Neural cell (in vitro differentiated cells): ENCODE data around the gene GOLGA6L2. TPM values are rescaled to one million over a fixed set of nuclear protein-coding genes. Genes with fewer than 3 reads are reported as not detected.

Experiments
- H2AFZ ChIP-seq: fragments of 200-600, 300-800 bp; sonication (generic), shearing (Covaris generic); 2 replicates; pipeline ENCODE4 v1.6.0; 2014; ENCODE audit warnings: low read depth, mild to moderate bottlenecking, antibody characterized with exemption, low read length, moderate library complexity
- H3F3A ChIP-seq: fragments of 200-600 bp; shearing (Covaris generic); 2 replicates; pipeline ENCODE4 v1.6.1; 2016; ENCODE audit warnings: mild to moderate bottlenecking, moderate library complexity, mixed read lengths, antibody characterized with exemption, low read length; ENCODE audit not compliant: insufficient read depth, poor library complexity, severe bottlenecking
- H3K27ac ChIP-seq: fragments of 200-600, 300-800 bp; sonication (generic), shearing (Covaris generic); 2 replicates; pipeline ENCODE4 v1.5.1; 2014; ENCODE audit warnings: mild to moderate bottlenecking, low read length, moderate library complexity
- H3K27me3 ChIP-seq: fragments of 300-800, 200-600 bp; sonication (generic), shearing (Covaris generic); 2 replicates; pipeline ENCODE4 v1.6.0; 2014; ENCODE audit warnings: mild to moderate bottlenecking, low read depth, low read length, moderate library complexity; ENCODE audit not compliant: insufficient read depth
- H3K36me3 ChIP-seq: fragments of 300-800, 200-600 bp; sonication (generic), shearing (Covaris generic); 2 replicates; pipeline ENCODE4 v1.5.1; 2014; ENCODE audit warnings: mild to moderate bottlenecking, antibody characterized with exemption, low read length, moderate library complexity; ENCODE audit not compliant: insufficient read depth
- H3K4me2 ChIP-seq: fragments of 300-800, 200-600 bp; sonication (generic), shearing (Covaris generic); 2 replicates; pipeline ENCODE4 v1.6.0; 2014; ENCODE audit warnings: mild to moderate bottlenecking, low read length
- H3K4me3 ChIP-seq: fragments of 300-800, 200-600 bp; sonication (generic), shearing (Covaris generic); 2 replicates; pipeline ENCODE4 v1.5.1; 2014; ENCODE audit warnings: mild to moderate bottlenecking, low read length, moderate library complexity
- H3K79me2 ChIP-seq: fragments of 200-600 bp; shearing (Covaris generic); replicated peaks from 2 replicates; pipeline ENCODE4 v1.6.0; 2014; ENCODE audit warnings: mild to moderate bottlenecking, low read length, moderate library complexity; ENCODE audit not compliant: insufficient read depth
- H3K9ac ChIP-seq: fragments of 300-800, 200-600 bp; sonication (generic), shearing (Covaris generic); 2 replicates; pipeline ENCODE4 v1.6.1; 2016; ENCODE audit warnings: mild to moderate bottlenecking, low read length, mixed read lengths
- H3K9me2 ChIP-seq: fragments of 200-600 bp; shearing (Covaris generic); 2 replicates; pipeline ENCODE4 v1.6.1; 2016; ENCODE audit warnings: mild to moderate bottlenecking, low read length, mixed read lengths; ENCODE audit not compliant: insufficient read depth
- H3K9me3 ChIP-seq: fragments of 200-600, 300-800 bp; sonication (generic), shearing (Covaris generic); 2 replicates; pipeline ENCODE4 v1.6.1; 2016; ENCODE audit warnings: mild to moderate bottlenecking, mixed run types, low read length, moderate library complexity, mixed read lengths
- H4K20me1 ChIP-seq: fragments of 200-600 bp; shearing (Covaris generic); 2 replicates; pipeline ENCODE4 v1.6.1; 2016; ENCODE audit warnings: mild to moderate bottlenecking, mixed run types; ENCODE audit not compliant: insufficient read depth
- CTCF ChIP-seq: fragments of 450-650 bp; IDR thresholded peaks from 2 replicates; pipeline ENCODE4 v1.5.1; 2014; ENCODE audit warnings: antibody characterized with exemption, mild to moderate bottlenecking, moderate library complexity; ENCODE audit not compliant: poor library complexity, severe bottlenecking
- EP300 ChIP-seq: fragments of 450-650 bp; conservative IDR thresholded peaks from 2 replicates; pipeline ENCODE4 v1.6.1; 2014; ENCODE audit warnings: antibody characterized with exemption, mild to moderate bottlenecking, moderate library complexity; ENCODE audit not compliant: poor library complexity, severe bottlenecking
- EZH2 ChIP-seq: fragments of 200-600, 300-800 bp; shearing (Covaris generic), sonication (generic); IDR thresholded peaks from 2 replicates; pipeline ENCODE4 v1.6.1; 2014; ENCODE audit warnings: antibody characterized with exemption, low read length, borderline replicate concordance, mild to moderate bottlenecking; ENCODE audit not compliant: insufficient read depth, poor library complexity, severe bottlenecking
- MXI1 ChIP-seq: fragments of 450-650 bp; conservative IDR thresholded peaks from 2 replicates; pipeline ENCODE4 v1.6.1; 2014; ENCODE audit warnings: antibody characterized with exemption, mild to moderate bottlenecking; ENCODE audit not compliant: poor library complexity, severe bottlenecking
- POLR2AphosphoS5 ChIP-seq: IDR thresholded peaks from 2 replicates; pipeline ENCODE4 v1.6.1; 2012
- RAD21 ChIP-seq: fragments of 450-650 bp; conservative IDR thresholded peaks from 2 replicates; pipeline ENCODE4 v1.6.1; 2014; ENCODE audit warnings: antibody characterized with exemption, mild to moderate bottlenecking, moderate library complexity
- REST ChIP-seq: IDR thresholded peaks from 2 replicates; pipeline ENCODE4 v1.6.1; 2012; ENCODE audit warnings: borderline replicate concordance
- SMC3 ChIP-seq: fragments of 450-650 bp; conservative IDR thresholded peaks from 2 replicates; pipeline ENCODE4 v1.6.1; 2014; ENCODE audit warnings: antibody characterized with exemption, mild to moderate bottlenecking, moderate library complexity; ENCODE audit not compliant: poor library complexity
- TAF1 ChIP-seq: IDR thresholded peaks from 2 replicates; pipeline ENCODE4 v1.6.1; 2012; ENCODE audit warnings: low read depth
- polyA plus RNA-seq: library from polyadenylated mRNA; depleted of rRNA; stranded (reverse); fragments of >200 nt; gene quantifications from 2 replicates; pipeline ENCODE4 v1.2.3, GENCODE V29; 2014

GOLGA6L2 gene
- polyA plus RNA-seq, 1 donor from 2014 or later = not detected

- no peaks in the 10 kb centered on the region for H3F3A ChIP-seq
- H3K4me2 ChIP-seq = no peak overlapping the region
- no peak overlapping the region for H3K27ac ChIP-seq
- no peaks in the 10 kb centered on the region for H3K27me3 ChIP-seq
- H3K9me2 ChIP-seq = no peaks in the 10 kb centered on the region
- H3K4me3 ChIP-seq = no peak overlapping the region
- H3K36me3 ChIP-seq = no peaks in the 10 kb centered on the region
- H2AFZ ChIP-seq = no peak overlapping the region
- no peaks in the 10 kb centered on the region for H3K9me3 ChIP-seq
- TF ChIP-seq REST (no peak), POLR2AphosphoS5 (no peak), CTCF (no peak)
- no peak overlapping the region for H3K9ac ChIP-seq
- H4K20me1 ChIP-seq = no peaks in the 10 kb centered on the region
- H3K79me2 ChIP-seq = no peaks in the 10 kb centered on the region
Observed at GRCh38 chr15:23472678-23473077, 25.6 kb upstream of the GOLGA6L2 start.

GRCh38 chr15:23472033-23472432 is 25.0 kb upstream of the GOLGA6L2 start:
- Histone ChIP-seq H3K9me3 (no peaks in the 10 kb centered on the region), H3K9ac (no peak overlapping the region), H3F3A (no peaks in the 10 kb centered on the region), H3K4me3 (no peak overlapping the region), H3K36me3 (no peaks in the 10 kb centered on the region), H3K79me2 (no peaks in the 10 kb centered on the region), H4K20me1 (no peaks in the 10 kb centered on the region), H3K27me3 (no peaks in the 10 kb centered on the region), H3K4me2 (no peak overlapping the region), H2AFZ (no peak overlapping the region), H3K9me2 (no peaks in the 10 kb centered on the region), H3K27ac (no peak overlapping the region)
- TF ChIP-seq MXI1 (no peak), POLR2AphosphoS5 (no peak), SMC3 (no peak), EZH2 (no peak), RAD21 (no peak), TAF1 (no peak), REST (no peak), EP300 (no peak), CTCF (no peak)
